Measurements from ENCODE around the gene CIPC. TPM values are rescaled to one million over a fixed set of nuclear protein-coding genes. Genes with fewer than 3 reads are reported as not detected.

Gene CIPC
- total and polyA plus RNA-seq, 2 of the 13 experiments (the other 11 are each of a cell fraction or from before 2014, with no cell fraction given), result 7.6 to 13.9 TPM

- TF ChIP-seq HNF1B (CRISPR knock-in tag; IDR thresholded peaks at IDR 0.05) (no peak), ATF4 (CRISPR knock-in tag; IDR thresholded peaks at IDR 0.05) (no peak), KLF11 (CRISPR knock-in tag; IDR thresholded peaks at IDR 0.05) (no peak), ZNF7 (CRISPR knock-in tag; IDR thresholded peaks at IDR 0.05) (no peak), ZUFSP (CRISPR knock-in tag; IDR thresholded peaks at IDR 0.05; ENCODE audit: borderline replicate concordance) (no peak), SOX6 (IDR thresholded peaks at IDR 0.05) (no peak), SOX6 (CRISPR knock-in tag; IDR thresholded peaks at IDR 0.05) (no peak), ZNF776 (CRISPR knock-in tag; IDR thresholded peaks at IDR 0.05) (no peak), ZFYVE20 (CRISPR knock-in tag; IDR thresholded peaks at IDR 0.05; ENCODE audit: borderline replicate concordance, low read depth) (no peak), ATF6 (CRISPR knock-in tag; conservative IDR thresholded peaks at IDR 0.05) (no peak), SATB2 (CRISPR knock-in tag; IDR thresholded peaks at IDR 0.05) (no peak), TARDBP (CRISPR knock-in tag; IDR thresholded peaks at IDR 0.05) (0 out of 2 replicates have a peak, but pooled peaks have one; percentile 15), MAFF (IDR thresholded peaks at IDR 0.05; ENCODE audit: low read depth, low read length) (no peak), DNMT3B (CRISPR knock-in tag; conservative IDR thresholded peaks at IDR 0.05) (no peak), PHF21A (CRISPR knock-in tag; IDR thresholded peaks at IDR 0.05) (no peak), TCF7 (IDR thresholded peaks at IDR 0.05; ENCODE audit: low read depth) (no peak), RBM22 (optimal IDR thresholded peaks at IDR 0.05; ENCODE audit: low read length) (no peak), CTCF (CRISPR knock-in tag; IDR thresholded peaks at IDR 0.05) (peak; percentile 80), ZBTB7B (CRISPR knock-in tag; IDR thresholded peaks at IDR 0.05) (no peak), ATF7-NPFF (CRISPR knock-in tag; IDR thresholded peaks at IDR 0.05; ENCODE audit: low read depth) (no peak), RAD21 (CRISPR knock-in tag; IDR thresholded peaks at IDR 0.05) (peak; percentile 60; the same call in 1 of the 2 replicates)
Observed at GRCh38 chr14:77094672-77095284, 3.3 kb upstream of the CIPC start (continued).
